Uterus (tissue), 4 donors: Measurements from ENCODE around the gene TIA1. TPM values are rescaled to one million over a fixed set of nuclear protein-coding genes. Genes with fewer than 3 reads are reported as not detected.
"Not testable (repeated sequence)": the region's sequence is repeated elsewhere in the genome, so short reads cannot be mapped to it uniquely, and the experiment has no call there.

ENCODE experiments used
- DNase-seq, 2 donors: peaks; one replicate each; pipeline ENCODE4 v3.0.0-alpha.2; 2019 to 2020
- H3K27ac ChIP-seq, 2 donors: fragments of 200-600 bp; sonication (generic); 1 replicate in 1 of 2; 2 replicates in 1 of 2; pipeline ENCODE4 v1.5.1; 2016 to 2018
- H3K27me3 ChIP-seq, 2 donors: fragments of 200-600 bp; sonication (generic); one replicate each; pipeline ENCODE4 v1.5.1; 2018 to 2019; ENCODE audit warnings: control low read depth in 1 of 2
- H3K36me3 ChIP-seq, 2 donors: fragments of 200-600 bp; sonication (generic); one replicate each; pipeline ENCODE4 v1.5.1; 2019; ENCODE audit warnings: control low read depth in 1 of 2
- H3K4me1 ChIP-seq, 2 donors: fragments of 200-600 bp; sonication (generic); one replicate each; pipeline ENCODE4 v1.5.1; 2018 to 2019; ENCODE audit warnings: control low read depth in 1 of 2
- H3K4me3 ChIP-seq, 2 donors: fragments of 200-600 bp; sonication (generic); 1 replicate in 1 of 2; 2 replicates in 1 of 2; pipeline ENCODE4 v1.5.1; 2018 to 2019; ENCODE audit warnings: mild to moderate bottlenecking in 1 of 2
- H3K9me3 ChIP-seq, 2 donors: fragments of 200-600 bp; sonication (generic); one replicate each; pipeline ENCODE4 v1.5.1; 2019; ENCODE audit warnings: control low read depth in 1 of 2
- CTCF ChIP-seq, 4 experiments: fragments of 200-600 bp in 2 of 4; fragments of 450-650 bp in 2 of 4; sonication (generic) in 2 of 4; IDR thresholded peaks; one replicate each; pipeline ENCODE4 v1.5.1; 2016 to 2019; ENCODE audit warnings: antibody characterized with exemption in 4 of 4, mild to moderate bottlenecking in 2 of 4, moderate library complexity in 1 of 4
- POLR2A ChIP-seq, 2 donors: fragments of 450-650 bp; IDR thresholded peaks; one replicate each; pipeline ENCODE4 v1.6.1; 2016; ENCODE audit warnings: antibody characterized with exemption in 2 of 2, mild to moderate bottlenecking in 1 of 2, moderate library complexity in 1 of 2
- intact Hi-C: fragments of 100-400 bp; cut with DNase I; formaldehyde crosslinking; loops from one replicate; pipeline ENCODE4 v1.15.1; 2023; ENCODE audit warnings: low total_unique reads
- microRNA counts, 2 donors: library from miRNA; unstranded; fragments of <30 nt; microRNA quantifications; one replicate each; lab custom pipeline; 2016 to 2017
- microRNA-seq: library from miRNA; unstranded; fragments of <30 nt; microRNA quantifications from one replicate; pipeline ENCODE4, GENCODE V29; 2016; ENCODE audit warnings: borderline microRNAs expressed, borderline replicate concordance
- small RNA-seq: library from RNA; depleted of rRNA; stranded (forward); fragments of <200 nt; gene quantifications from one replicate; pipeline ENCODE3, GENCODE V24; 2016
- total RNA-seq, 4 donors: library from RNA; depleted of rRNA in 3 of 4; stranded (reverse); fragments of >200 nt in 3 of 4; gene quantifications; one replicate each; pipeline versions ENCODE4 v1.1.0 to v1.2.4, GENCODE V29; 2014 to 2023
- donor health status: DM: yes; HTN: yes; CAD: no.

TIA1 gene
- total RNA-seq, 4 donors from 2014 or later = 86.8 to 514 (median 151) TPM

- Histone ChIP-seq H3K4me3 (no peak overlapping the region), H3K27me3 (no peaks in the 10 kb centered on the region), H3K27ac (no peak overlapping the region), H3K36me3 (peaks cover 0 to 3% of the 10 kb centered on the region in 2 donors), H3K9me3 (no peaks in the 10 kb centered on the region), H3K4me1 (no peaks in the 10 kb centered on the region)
- TF ChIP-seq CTCF (IDR thresholded peaks at IDR 0.05) = no peak
- TF ChIP-seq POLR2A (IDR thresholded peaks at IDR 0.05) = no peak
- no peak for DNase-seq
- intact Hi-C loops = no loop called here
These were observed 74.9 kb downstream of the TIA1 start for GRCh38 chr2:70173520-70173919.

- intact Hi-C loops, H3K36me3 ChIP-seq, H3K9me3 ChIP-seq, DNase-seq, H3K4me1 ChIP-seq, H3K27me3 ChIP-seq, H3K27ac ChIP-seq, H3K4me3 ChIP-seq: not testable (repeated sequence)
These were observed 78.7 kb downstream of the TIA1 start for GRCh38 chr2:70169654-70170245.

GRCh38 chr2:70161069-70161534 lies 87.3 kb downstream of the TIA1 start:
- H3K27ac ChIP-seq = no peak overlapping the region
- H3K4me1 ChIP-seq = no peaks in the 10 kb centered on the region
- no peaks in the 10 kb centered on the region for H3K9me3 ChIP-seq
- no peaks in the 10 kb centered on the region for H3K27me3 ChIP-seq
- DNase-seq = no peak
- TF ChIP-seq POLR2A (IDR thresholded peaks at IDR 0.05) = no peak
- TF ChIP-seq CTCF (IDR thresholded peaks at IDR 0.05) = no peak
- no peaks in the 10 kb centered on the region for H3K36me3 ChIP-seq
- H3K4me3 ChIP-seq = no peak overlapping the region
- intact Hi-C loops = no loop called here

GRCh38 chr2:70160545-70160944 lies 87.9 kb downstream of the TIA1 start:
- no peak overlapping the region for H3K27ac ChIP-seq
- no peak overlapping the region for H3K4me3 ChIP-seq
- TF ChIP-seq POLR2A (IDR thresholded peaks at IDR 0.05) (no peak), CTCF (IDR thresholded peaks at IDR 0.05) (no peak)
- intact Hi-C loops = no loop called here
- H3K36me3 ChIP-seq = no peaks in the 10 kb centered on the region
- no peaks in the 10 kb centered on the region for H3K27me3 ChIP-seq
- H3K4me1 ChIP-seq = no peaks in the 10 kb centered on the region
- H3K9me3 ChIP-seq = no peaks in the 10 kb centered on the region
- DNase-seq = no peak

MicroRNA genes within 50 kb of the gene (microRNA counts, 767-probe panel; counts per million panel counts)
- 0 counts per million in 2 donors for microRNA hsa-miR-1285-3p (lab: Ali Mortazavi, UCI)

Small RNAs within 50 kb of the gene (microRNA-seq; reads per million reads assigned to microRNA genes)
- not detected for gene MIR1285-2

Small RNAs within 50 kb of the gene (small RNA-seq; reads per million reads assigned to genes)
- not detected for gene AC016700.2
- not detected for gene MIR1285-2

Other genes starting within 250 kb of the TIA1 start
- gene PCBP1, start 161.2 kb downstream of the TIA1 start, total RNA-seq = 100 to 1,000 TPM in 2 of 4 donors, 10 to 100 TPM in 2; 55.5 to 294 (median 101) TPM
- gene C2orf42, start 57.6 kb downstream of the TIA1 start, total RNA-seq = 10 to 100 TPM; 10.3 to 45.7 (median 23.8) TPM
- gene PCYOX1, start 9.5 kb upstream of the TIA1 start, total RNA-seq = 10 to 100 TPM; 54.4 to 84.6 (median 68.4) TPM
- 100 to 1,000 TPM in 3 of 4 donors, 10 to 100 TPM in 1; 91.3 to 276 (median 162) TPM for gene SNRPG, start 45.1 kb upstream of the TIA1 start, total RNA-seq
- 10 to 100 TPM in 3 of 4 donors, 1 to 10 TPM in 1; 4.9 to 79.4 (median 24.5) TPM for gene FAM136A, start 53.4 kb upstream of the TIA1 start, total RNA-seq